Measurements from ENCODE around the gene ART3.

ART3 gene

GRCh38 chr4:76058888-76059426, 15.6 kb upstream of the ART3 start:
- peak overlapping the region; percentile 86 for H3K9ac ChIP-seq (ENCODE audit: low read length)
- no peak for TF ChIP-seq EZH2phosphoT487 (IDR thresholded peaks at IDR 0.05; ENCODE audit: low read depth)
- TF ChIP-seq CTCF (IDR thresholded peaks at IDR 0.05; ENCODE audit: low read depth, low read length) = no peak
- peak overlapping the region; percentile 65 for H3K4me2 ChIP-seq (ENCODE audit: low read length)
- peak overlapping the region; percentile 28 for H3K4me3 ChIP-seq (ENCODE audit: low read length)
- H3K79me2 ChIP-seq (ENCODE audit: low read length) = peaks cover 16% of the 10 kb centered on the region; the same call in 1 of the 2 replicates
- H3K4me1 ChIP-seq (ENCODE audit: low read length) = peaks cover 96% of the 10 kb centered on the region
- no peaks in the 10 kb centered on the region for H3K9me3 ChIP-seq (ENCODE audit: insufficient read depth, low read length)
- no peaks in the 10 kb centered on the region for H3K27me3 ChIP-seq (ENCODE audit: low read depth, low read length)
- peak overlapping the region; percentile 95 for H3K27ac ChIP-seq (ENCODE audit: low read length)
- peaks cover 7% of the 10 kb centered on the region for H3K36me3 ChIP-seq (replicated peaks; ENCODE audit: low read depth, low read length)
- H2AFZ ChIP-seq (ENCODE audit: low read depth, low read length) = no peak overlapping the region
- no peaks in the 10 kb centered on the region for H4K20me1 ChIP-seq (ENCODE audit: insufficient read depth, low read length)

DNA sequence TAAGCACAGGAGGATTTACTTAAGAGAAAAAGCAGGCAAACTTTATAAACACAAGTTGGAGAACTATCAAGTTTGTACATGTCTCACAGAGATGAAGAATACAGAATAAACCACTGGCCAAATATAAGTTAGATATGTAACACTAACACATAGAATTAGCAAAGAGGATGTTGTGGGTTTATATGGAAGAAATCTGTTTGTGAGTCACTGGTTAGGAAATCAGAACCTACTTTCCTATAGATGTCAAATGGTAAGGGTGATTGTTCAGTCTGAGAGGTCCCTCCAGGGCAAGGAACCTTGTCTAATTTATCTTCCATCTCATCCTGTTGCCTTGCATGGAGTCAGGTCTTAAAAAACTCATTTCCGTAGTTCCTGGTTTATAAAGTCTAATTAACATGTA, 14.8 kb upstream of the ART3 start:
- Histone ChIP-seq H4K20me1 (ENCODE audit: insufficient read depth, low read length) (no peaks in the 10 kb centered on the region), H3K9me3 (ENCODE audit: insufficient read depth, low read length) (no peaks in the 10 kb centered on the region), H3K4me2 (ENCODE audit: low read length) (peak overlapping the region; percentile 65), H3K4me1 (ENCODE audit: low read length) (peaks cover 94% of the 10 kb centered on the region), H3K27ac (ENCODE audit: low read length) (peak overlapping the region; percentile 95), H3K4me3 (ENCODE audit: low read length) (no peak overlapping the region), H3K36me3 (replicated peaks; ENCODE audit: low read depth, low read length) (peaks cover 7% of the 10 kb centered on the region), H3K27me3 (ENCODE audit: low read depth, low read length) (no peaks in the 10 kb centered on the region), H2AFZ (ENCODE audit: low read depth, low read length) (no peak overlapping the region), H3K79me2 (ENCODE audit: low read length) (peaks cover 16% of the 10 kb centered on the region; the same call in 1 of the 2 replicates), H3K9ac (ENCODE audit: low read length) (peak overlapping the region; percentile 86)
- TF ChIP-seq EZH2phosphoT487 (IDR thresholded peaks at IDR 0.05; ENCODE audit: low read depth) (no peak), CTCF (IDR thresholded peaks at IDR 0.05; ENCODE audit: low read depth, low read length) (no peak)

- H3K9ac ChIP-seq (ENCODE audit: low read length) = peak overlapping the region; percentile 86
- H3K36me3 ChIP-seq (replicated peaks; ENCODE audit: low read depth, low read length) = peaks cover 7% of the 10 kb centered on the region
- H3K4me1 ChIP-seq (ENCODE audit: low read length) = peaks cover 87% of the 10 kb centered on the region
- TF ChIP-seq EZH2phosphoT487 (IDR thresholded peaks at IDR 0.05; ENCODE audit: low read depth) (no peak), CTCF (IDR thresholded peaks at IDR 0.05; ENCODE audit: low read depth, low read length) (no peak)
- H4K20me1 ChIP-seq (ENCODE audit: insufficient read depth, low read length) = no peaks in the 10 kb centered on the region
- peaks cover 16% of the 10 kb centered on the region; the same call in 1 of the 2 replicates for H3K79me2 ChIP-seq (ENCODE audit: low read length)
- H3K9me3 ChIP-seq (ENCODE audit: insufficient read depth, low read length) = no peaks in the 10 kb centered on the region
- H3K4me2 ChIP-seq (ENCODE audit: low read length) = peak overlapping the region; percentile 65
- no peak overlapping the region for H2AFZ ChIP-seq (ENCODE audit: low read depth, low read length)
- H3K27ac ChIP-seq (ENCODE audit: low read length) = peak overlapping the region; percentile 95
- no peaks in the 10 kb centered on the region for H3K27me3 ChIP-seq (ENCODE audit: low read depth, low read length)
- H3K4me3 ChIP-seq (ENCODE audit: low read length) = peak overlapping the region; percentile 17; the same call in 1 of the 2 replicates
Observed at GRCh38 chr4:76060506-76060905, 14.0 kb upstream of the ART3 start.

DNA sequence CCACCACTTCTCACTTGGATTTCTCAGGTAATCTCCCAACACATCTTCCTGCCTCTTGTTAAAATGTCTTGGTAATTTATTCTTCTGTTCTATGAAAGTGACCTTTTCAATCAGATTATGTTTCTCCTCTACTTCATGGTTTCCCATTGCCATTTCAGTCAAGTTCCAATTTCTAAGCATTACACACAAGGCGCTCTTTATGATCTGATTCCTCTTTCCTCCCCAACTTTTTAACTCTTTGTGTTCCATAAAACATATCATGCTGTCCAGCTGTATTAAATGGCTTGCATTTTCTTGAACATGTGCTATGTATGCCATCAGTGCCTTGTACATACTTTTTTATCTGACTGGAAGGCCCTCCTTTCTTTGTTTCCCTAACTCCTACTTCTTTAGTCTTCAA, 13.1 kb upstream of the ART3 start:
- Histone ChIP-seq H3K27me3 (ENCODE audit: low read depth, low read length) (no peaks in the 10 kb centered on the region), H2AFZ (ENCODE audit: low read depth, low read length) (no peak overlapping the region), H3K4me1 (ENCODE audit: low read length) (peaks cover 82% of the 10 kb centered on the region), H3K4me3 (ENCODE audit: low read length) (peak overlapping the region; percentile 17; the same call in 1 of the 2 replicates), H3K79me2 (ENCODE audit: low read length) (peaks cover 10% of the 10 kb centered on the region; the same call in 1 of the 2 replicates), H3K9ac (ENCODE audit: low read length) (peak overlapping the region; percentile 86), H3K27ac (ENCODE audit: low read length) (peak overlapping the region; percentile 95), H3K4me2 (ENCODE audit: low read length) (peak overlapping the region; percentile 65), H3K9me3 (ENCODE audit: insufficient read depth, low read length) (no peaks in the 10 kb centered on the region; the same call in 1 of the 2 replicates), H3K36me3 (replicated peaks; ENCODE audit: low read depth, low read length) (peaks cover 14% of the 10 kb centered on the region), H4K20me1 (ENCODE audit: insufficient read depth, low read length) (no peaks in the 10 kb centered on the region)
- TF ChIP-seq EZH2phosphoT487 (IDR thresholded peaks at IDR 0.05; ENCODE audit: low read depth) = no peak
- TF ChIP-seq CTCF (IDR thresholded peaks at IDR 0.05; ENCODE audit: low read depth, low read length) = no peak
